ENCODE measurements around the gene TEX38.
"Not testable (repeated sequence)": the region's sequence is repeated elsewhere in the genome, so short reads cannot be mapped to it uniquely, and the experiment has no call there.

Gene TEX38

DNA sequence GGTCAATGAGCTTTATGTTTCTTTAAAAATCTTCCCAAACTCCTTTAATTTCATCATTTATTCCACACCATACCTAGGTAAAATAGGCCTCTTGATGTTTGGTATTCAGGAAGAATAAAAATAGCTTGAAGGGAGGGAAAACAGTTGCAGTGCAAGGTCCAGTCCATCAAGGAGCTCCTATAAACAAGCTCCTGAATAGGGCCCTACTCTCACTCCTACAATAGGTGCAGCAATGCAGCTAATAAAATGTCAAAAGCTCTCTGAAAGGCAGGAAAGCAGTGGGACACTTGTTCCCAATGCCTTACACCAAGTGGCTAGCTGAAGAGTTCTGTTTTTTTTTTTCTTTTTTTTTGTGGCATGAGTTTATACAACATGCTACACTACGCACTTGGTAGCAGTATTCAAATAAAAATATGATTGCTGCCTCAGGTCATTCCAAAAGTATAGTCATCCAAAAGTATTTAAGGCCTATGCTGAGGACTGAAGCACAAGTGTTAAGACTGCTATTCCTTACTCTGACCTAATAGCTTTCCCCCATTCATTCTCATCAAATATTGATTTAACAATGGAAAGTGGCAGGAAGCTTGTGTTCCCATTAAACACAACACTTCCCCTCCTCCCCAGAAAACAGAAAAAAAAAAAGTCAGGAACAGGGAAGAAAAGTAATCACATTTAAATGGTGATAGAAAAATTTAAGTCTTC is 9.8 kb downstream of the TEX38 start:
- no peak for DNase-seq
- in situ Hi-C loops (cut with MboI; ENCODE audit: low pct_unique_long_range_greater_than_20kb, low sequenced_read_pairs) = no loop called here

DNA sequence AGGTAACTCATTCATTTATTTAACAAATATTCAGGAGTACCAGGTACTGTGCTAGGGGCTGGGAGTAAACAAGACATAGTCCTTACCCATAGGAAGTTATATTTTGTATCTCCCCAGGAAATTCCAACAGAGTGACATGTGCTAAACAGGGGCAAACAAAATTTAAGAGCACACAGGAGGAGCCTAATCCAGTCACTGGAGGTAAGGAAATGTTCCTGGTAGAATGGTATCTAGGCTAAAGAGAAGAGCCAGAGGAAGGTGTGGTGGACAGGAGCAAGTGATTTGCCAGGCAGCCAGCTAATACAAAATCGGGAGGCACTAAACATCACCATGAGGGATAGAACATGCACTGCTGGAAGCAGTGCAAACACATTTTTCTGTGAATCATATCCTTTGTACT is 10.4 kb downstream of the TEX38 start:
- DNase-seq = no peak
- in situ Hi-C loops (cut with MboI; ENCODE audit: low pct_unique_long_range_greater_than_20kb, low sequenced_read_pairs) = no loop called here

DNA sequence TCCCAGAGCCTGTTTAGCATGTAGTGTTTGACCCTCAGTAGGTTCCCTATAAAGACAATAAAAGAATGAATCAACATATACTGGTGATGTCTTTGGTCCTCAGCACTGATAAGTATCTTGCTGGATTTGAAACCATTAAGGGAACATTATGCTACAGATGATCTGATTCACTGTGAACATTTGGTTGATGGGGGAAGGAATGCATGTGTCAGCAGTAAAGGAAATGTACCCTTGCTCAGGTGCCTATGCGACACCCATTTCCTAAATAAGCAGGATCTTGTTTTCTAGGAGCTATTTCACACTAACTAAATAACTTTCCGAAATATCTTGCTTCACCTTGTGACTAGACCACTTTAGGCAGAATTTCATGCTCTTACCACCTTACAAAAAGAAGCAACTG is 13.0 kb downstream of the TEX38 start:
- in situ Hi-C loops (cut with MboI; ENCODE audit: low pct_unique_long_range_greater_than_20kb, low sequenced_read_pairs) = no loop called here
- DNase-seq = no peak

DNA sequence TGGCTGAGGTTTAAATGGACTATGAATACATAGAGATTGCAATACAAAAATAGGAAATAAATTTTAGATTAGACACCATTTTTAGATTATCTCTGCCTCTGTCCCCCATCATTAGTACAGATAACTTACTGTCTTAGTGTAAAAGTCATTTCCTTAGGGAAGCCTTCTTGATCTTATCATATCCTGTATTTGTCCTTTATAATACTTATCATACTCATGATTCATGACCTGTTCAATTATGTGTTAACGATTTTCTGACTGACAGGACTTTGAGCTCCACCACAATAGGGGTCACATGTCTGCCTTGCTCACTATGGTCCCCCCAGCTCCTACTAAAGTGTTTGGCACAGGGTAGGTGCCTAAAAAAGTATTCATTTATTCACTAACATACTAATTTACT is 14.6 kb downstream of the TEX38 start:
- in situ Hi-C loops (cut with MboI; ENCODE audit: low pct_unique_long_range_greater_than_20kb, low sequenced_read_pairs) = no loop called here
- DNase-seq = no peak

DNA sequence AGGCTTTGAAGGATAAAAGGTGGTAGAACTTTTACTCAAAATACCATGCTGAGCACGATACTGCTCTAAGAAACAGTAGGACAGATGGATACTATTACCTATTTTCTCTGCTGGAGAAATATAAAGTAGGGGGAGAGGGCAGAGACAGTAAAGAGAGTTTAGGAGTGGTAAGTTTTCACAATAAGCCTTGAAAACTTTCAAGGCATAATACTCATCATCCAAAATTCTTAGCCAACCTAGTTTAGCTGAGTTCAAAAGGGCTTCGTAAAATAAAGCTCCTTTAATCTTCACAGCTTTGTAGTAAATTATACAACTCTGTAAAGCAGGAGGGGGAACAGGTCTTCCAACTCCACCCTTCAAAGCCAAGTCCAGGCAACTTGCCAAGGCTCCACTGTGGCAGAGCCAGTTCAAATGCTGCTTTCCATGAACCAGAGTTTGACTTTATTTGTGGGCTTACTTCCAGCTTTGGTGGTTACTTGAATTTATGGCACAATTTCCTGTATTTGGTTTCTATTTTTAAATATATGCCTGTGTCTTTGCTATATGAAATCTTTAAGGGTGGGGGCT is 15.5 kb downstream of the TEX38 start:
- DNase-seq = peak; percentile 49
- in situ Hi-C loops (cut with MboI; ENCODE audit: low pct_unique_long_range_greater_than_20kb, low sequenced_read_pairs) = no loop called here

DNA sequence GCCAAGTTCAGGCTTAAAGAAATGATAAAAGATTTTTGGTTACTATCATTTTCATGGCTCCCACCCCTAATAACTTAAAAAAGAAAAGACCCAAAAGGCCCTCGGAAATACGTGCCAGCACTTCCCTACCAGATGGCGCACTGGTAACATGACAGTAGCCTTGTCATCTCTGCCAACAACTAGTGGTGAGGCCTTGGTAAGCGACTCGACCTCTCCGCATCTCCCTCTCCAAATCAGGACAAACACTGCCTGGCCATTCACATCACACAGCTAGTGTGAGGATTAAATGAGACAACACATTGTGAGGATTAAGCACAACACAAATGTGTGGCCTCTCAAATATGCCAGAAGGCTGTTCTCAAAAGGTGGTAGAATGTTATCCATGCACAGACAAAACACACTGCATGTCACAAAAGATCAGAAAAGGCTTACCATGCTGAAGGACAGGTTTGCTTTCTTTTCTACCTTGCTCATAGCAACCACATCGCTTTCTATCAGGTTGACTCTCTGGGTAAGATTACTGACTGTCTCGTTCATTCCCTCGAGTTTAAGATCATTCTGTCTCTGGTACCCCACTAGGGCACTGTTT is 16.4 kb downstream of the TEX38 start:
- DNase-seq = no peak
- in situ Hi-C loops (cut with MboI; ENCODE audit: low pct_unique_long_range_greater_than_20kb, low sequenced_read_pairs) = no loop called here

DNA sequence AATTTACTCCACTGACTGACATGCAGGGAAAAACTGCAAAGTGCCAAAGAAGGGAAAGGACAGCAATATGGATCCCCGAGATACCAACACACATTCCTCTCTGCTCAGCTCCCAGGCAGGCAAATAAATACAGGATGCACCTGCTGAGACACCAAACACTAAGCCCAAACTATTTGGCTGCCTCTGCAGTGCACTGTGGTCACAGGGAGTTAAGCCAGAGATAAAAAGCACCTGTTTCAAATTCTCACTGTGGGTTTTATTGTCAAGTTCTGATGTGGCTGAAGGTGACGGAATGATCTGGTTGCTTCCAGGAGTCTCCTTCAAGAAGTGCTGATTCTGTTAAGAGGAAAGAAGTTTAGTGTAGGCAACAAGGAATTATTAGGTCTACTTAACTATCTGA is 17.7 kb downstream of the TEX38 start:
- in situ Hi-C loops (cut with MboI; ENCODE audit: low pct_unique_long_range_greater_than_20kb, low sequenced_read_pairs) = no loop called here
- no peak for DNase-seq

DNA sequence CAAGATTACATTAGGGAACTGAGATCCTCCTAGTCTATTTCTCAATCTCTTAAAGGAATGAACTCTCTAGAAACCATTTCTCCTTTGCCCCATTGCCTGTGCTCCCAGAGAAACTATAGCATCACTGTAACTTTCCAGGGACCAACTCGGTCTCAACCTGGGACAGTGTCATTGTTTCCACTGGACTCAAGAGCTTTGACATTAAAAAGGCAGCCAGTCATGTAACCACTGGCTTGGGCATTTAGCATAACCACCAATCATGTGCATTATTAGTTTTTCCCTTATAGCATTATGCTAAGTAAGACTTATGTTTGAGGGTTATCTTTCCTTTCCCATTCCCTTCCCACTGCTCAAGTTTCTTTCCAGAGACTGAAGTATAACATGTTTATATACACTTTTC is 18.2 kb downstream of the TEX38 start:
- in situ Hi-C loops (cut with MboI; ENCODE audit: low pct_unique_long_range_greater_than_20kb, low sequenced_read_pairs) = no loop called here
- no peak for DNase-seq

DNA sequence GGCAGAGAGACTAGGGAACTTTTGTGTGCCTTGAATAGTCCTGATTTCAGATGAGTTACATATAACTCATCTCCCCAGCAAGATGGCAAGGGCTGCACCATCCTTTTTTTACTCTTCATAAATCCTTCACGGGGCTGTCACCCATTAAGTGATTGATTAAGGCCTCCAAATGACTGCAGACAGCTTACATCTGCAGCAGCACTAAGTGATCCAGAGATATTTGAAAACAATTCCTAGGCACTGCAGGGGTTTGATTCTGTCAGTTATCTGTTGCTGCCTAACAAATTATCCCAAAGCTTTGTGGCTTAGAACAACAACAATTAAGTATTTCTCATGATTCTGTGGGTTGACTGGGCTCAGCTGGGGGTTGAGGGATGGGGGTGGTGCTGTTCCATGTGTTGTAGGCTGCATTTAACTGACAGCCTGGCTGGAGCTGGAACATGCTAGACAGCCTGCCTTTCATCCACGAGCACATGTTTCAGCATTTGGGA is 19.3 kb downstream of the TEX38 start:
- in situ Hi-C loops (cut with MboI; ENCODE audit: low pct_unique_long_range_greater_than_20kb, low sequenced_read_pairs) = no loop called here
- DNase-seq = no peak

DNA sequence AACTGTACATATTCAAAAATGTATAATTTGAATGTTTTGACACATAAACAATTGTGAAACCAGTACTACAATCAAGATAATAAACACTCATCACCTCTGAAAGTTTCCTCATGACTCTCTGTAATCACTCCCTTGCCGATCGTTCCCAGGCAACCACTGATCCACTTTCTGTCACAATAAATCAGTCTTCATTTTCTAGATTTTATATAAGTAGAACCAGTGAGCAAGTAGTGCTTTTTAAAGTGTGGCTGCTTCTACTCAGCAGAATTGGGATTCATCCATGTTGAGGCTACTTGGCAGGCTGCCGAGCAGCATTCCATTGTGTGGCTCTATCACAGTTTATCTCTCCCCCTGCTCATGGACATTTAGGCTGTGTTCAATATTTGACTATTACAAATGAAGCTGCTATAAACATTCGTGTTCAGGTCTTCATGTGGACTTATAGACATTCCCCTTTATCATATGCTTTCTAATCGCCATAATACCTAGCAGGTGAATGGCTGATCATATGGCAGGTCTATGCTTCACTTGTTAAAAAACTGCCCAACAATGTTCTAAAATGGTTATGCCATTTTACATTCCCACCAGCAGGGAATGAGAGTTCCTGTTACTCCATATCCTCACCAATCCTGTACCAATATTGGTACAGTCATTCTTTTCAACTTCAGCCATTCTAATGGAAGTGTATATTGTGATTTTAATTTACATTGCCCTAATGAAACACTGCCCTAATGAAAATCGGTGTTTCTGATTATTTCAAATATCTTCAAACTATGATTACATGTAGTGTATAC is 20.5 kb downstream of the TEX38 start:
- in situ Hi-C loops (cut with MboI; ENCODE audit: low pct_unique_long_range_greater_than_20kb, low sequenced_read_pairs) = no loop called here

DNA sequence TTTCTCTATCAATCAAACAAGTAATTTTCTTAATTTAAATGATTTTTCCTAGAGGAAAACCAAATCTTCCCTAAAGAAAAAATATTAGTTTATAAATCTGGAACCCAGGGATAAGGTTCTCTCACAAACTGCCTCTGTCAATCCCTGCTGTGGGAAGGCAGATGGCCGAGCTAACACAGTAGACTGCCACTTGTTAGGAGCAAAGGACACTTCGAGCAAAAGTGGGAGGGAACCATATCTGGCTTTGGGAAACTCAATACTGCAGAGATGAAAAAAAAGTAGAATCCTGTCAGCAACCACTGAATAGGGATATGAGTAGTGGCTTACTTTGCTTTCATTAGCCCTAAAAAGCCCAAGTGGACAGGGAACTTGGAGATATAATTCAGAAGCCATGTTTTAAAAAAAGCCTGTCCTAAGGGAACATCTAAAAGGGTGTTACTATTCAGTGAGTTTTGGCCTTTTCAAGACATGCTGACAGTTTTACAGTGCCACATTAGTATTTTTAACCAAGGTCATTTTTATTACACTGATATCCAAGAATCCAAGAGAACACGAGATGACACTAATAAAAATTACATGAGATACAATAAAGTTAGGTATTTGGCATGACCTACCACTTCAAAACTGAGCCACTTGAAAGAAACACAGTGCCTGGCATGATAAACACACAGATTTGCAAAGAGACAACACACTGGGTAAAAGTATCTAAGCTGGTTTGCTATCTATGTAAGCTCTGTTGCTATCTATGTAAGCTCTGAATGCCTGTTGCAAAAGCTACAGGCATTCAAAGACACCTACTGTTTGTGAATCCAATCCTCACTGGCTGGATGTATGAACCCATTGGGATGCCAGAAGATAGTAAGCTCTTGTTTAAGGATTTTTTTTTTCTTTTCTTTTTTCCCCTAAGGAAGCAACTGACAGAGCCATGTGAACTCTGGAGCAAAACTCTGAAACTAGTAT is 21.4 kb downstream of the TEX38 start:
- DNase-seq = no peak
- in situ Hi-C loops (cut with MboI; ENCODE audit: low pct_unique_long_range_greater_than_20kb, low sequenced_read_pairs) = no loop called here

More for the DNA sequence above, 20.5 kb downstream of the TEX38 start:
- DNase-seq = no peak

DNA sequence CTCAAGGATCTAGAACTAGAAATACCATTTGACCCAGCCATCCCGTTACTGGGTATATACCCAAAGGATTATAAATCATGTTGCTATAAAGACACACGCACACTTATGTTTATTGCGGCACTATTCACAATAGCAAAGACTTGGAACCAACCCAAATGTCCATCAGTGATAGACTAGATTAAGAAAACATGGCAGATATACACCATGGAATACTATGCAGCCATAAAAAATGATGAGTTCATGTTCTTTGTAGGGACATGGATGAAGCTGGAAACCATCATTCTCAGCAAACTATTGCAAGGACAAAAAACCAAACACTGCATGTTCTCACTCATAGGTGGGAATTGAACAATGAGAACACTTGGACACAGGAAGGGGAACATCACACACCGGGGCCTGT is 23.0 kb downstream of the TEX38 start:
- in situ Hi-C loops (cut with MboI; ENCODE audit: low pct_unique_long_range_greater_than_20kb, low sequenced_read_pairs); DNase-seq: not testable (repeated sequence)

DNA sequence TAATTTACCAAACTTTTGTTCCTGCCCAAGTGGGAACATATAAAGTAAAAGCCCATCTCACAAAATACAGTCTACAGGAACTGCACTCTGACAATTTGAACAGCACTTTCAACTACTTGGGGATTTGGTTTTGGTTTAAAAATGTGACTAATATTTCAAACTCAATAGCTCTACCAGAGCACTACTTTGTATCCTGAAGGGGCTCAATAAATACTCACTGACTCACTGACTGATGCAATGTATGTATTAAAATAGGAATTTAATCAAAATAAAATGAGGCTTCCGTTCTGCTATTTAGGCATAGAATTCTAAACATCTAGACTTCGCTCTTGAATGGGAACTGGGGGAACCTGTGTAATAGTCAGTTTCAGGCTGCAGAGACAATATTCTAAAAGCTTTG is 25.4 kb downstream of the TEX38 start:
- DNase-seq = no peak
- in situ Hi-C loops (cut with MboI; ENCODE audit: low pct_unique_long_range_greater_than_20kb, low sequenced_read_pairs) = no loop called here

DNA sequence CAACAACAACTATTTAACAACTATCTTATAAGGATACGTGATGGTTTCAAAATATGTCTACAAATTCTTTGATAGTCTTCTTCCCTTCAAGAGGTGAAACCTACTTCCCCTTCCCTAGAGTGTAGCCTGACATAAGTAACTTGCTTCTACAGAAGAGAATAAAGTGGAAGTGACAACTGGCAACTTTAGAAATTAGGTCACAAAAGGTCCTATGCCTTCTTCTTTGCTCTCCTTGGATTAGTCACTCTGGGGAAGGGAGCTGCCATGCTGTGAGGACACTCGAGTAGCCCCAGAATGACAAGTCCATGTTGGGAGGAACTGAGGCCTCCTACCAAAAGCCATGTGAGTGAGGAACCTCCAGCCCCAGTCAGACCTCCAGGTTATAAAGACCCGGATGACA is 28.0 kb downstream of the TEX38 start:
- DNase-seq = peak; percentile 32
- in situ Hi-C loops (cut with MboI; ENCODE audit: low pct_unique_long_range_greater_than_20kb, low sequenced_read_pairs) = loop anchor here (25.0 kb wide), 1 partner anchor 137 kb away; the partner anchor contains the start of gene KNCN

DNA sequence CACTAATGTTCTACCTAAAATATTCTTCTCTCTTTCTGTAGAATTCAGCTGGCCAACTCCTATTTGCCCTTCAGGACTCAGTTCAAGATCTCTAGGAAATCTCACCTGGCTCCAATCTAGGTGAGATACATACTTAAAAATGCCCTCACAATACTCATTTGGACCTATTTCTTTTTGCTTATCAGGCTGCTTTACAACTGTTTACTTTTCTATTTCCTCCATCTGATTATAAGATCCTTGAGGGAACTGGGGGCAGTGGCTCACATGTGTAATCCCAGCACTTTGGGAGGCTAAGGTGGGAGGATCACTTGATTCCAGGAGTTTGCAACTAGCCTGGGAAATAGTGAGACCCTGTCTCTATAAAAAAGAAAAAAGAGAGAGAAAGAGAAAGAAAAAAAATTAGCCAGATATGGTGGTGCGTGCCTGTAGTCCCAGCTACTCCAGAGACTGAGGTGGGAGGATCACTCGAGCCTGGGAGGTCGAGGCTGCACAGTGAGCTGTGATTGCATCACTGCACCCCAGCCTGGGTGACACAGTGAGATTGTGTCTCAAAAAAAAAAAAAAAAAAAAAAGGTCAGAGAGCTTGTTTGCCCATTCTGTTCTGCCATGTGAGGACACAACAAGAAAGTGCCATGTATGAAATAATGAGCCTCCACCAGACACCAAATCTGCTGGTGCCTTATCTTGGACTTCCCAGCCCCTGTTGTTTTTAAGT is 32.4 kb downstream of the TEX38 start:
- in situ Hi-C loops (cut with MboI; ENCODE audit: low pct_unique_long_range_greater_than_20kb, low sequenced_read_pairs) = loop anchor here (25.0 kb wide), 1 partner anchor 142 kb away; the partner anchor contains the start of gene KNCN

DNA sequence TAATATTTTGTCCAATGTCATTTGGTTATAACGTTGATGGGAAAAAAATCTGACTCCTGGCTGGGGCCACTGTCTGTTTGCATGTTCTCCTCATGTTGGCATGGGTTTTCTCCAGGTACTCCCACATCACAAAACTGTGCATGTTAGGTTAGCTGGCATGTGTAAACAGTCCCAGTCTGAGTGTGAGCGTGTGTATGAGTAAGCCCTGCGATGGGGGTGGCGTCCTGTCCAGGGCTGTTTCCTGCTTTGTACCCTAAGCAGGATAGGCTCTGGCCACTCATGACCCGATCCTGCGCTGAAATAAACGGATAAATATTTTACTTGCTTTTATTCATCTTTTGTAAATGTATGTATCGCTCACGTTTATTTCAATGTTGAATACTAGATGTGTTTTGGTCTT is 33.8 kb downstream of the TEX38 start:
- in situ Hi-C loops (cut with MboI; ENCODE audit: low pct_unique_long_range_greater_than_20kb, low sequenced_read_pairs) = loop anchor here (25.0 kb wide), 1 partner anchor 143 kb away; the partner anchor contains the start of gene KNCN
- DNase-seq = no peak

More for the DNA sequence above, 32.4 kb downstream of the TEX38 start:
- no peak for DNase-seq

DNA sequence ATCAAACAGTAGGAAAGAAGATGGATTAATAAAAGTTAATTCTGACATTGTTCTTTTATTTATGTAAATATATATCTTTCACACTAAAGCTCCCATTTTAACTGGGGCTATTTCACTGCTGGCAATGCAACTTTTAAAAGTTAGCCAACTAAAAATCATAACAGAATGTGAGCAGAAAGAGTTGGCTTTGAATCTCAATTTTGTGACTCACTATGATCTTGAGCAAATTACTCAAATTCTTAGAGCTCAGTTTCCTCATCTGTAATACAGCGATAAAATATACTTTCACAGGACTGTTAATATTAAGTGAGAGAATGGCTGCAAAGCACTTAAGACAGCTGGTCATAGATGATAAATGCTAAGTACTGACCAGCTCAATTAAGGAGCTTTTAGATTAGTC is 36.5 kb downstream of the TEX38 start:
- in situ Hi-C loops (cut with MboI; ENCODE audit: low pct_unique_long_range_greater_than_20kb, low sequenced_read_pairs) = loop anchor here (25.0 kb wide), 1 partner anchor 146 kb away; the partner anchor contains the start of gene KNCN
- DNase-seq = no peak

DNA sequence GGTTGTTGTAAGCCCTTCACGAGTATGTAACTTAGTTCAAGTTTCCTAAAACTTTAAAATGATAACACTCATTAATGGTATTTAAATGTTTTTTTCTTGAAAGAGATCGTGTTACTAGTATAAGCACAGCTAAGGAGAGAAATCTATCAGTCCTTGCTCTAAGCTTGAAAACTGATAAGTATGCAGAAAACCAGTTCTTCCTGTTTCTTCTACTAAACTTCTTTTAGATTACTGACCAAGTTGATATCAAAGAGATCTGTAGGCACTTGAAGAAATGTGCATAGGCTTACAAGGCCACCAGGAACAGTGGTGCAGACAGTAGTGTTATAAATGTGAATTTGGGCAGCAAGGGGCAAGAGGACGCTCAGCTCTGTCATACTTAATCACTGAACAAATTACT is 43.3 kb downstream of the TEX38 start:
- in situ Hi-C loops (cut with MboI; ENCODE audit: low pct_unique_long_range_greater_than_20kb, low sequenced_read_pairs) = loop anchor here (25.0 kb wide), 1 partner anchor 153 kb away; the partner anchor contains the start of gene KNCN
- DNase-seq = no peak
